Colonic mucosa (tissue), 4 donors: Measurements from ENCODE around the gene ADAMTS4. TPM values are rescaled to one million over a fixed set of nuclear protein-coding genes. Genes with fewer than 3 reads are reported as not detected.

Experiments used
- DNase-seq: peaks from one replicate; pipeline ENCODE4 v3.0.0-alpha.2; 2020
- H3K27ac ChIP-seq: fragments of 200-600 bp; one replicate; pipeline ENCODE4 v1.8.0; 2021
- H3K27me3 ChIP-seq: fragments of 200-600 bp; one replicate; pipeline ENCODE4 v1.8.0; 2021
- H3K36me3 ChIP-seq: fragments of 200-600 bp; one replicate; pipeline ENCODE4 v1.8.0; 2021
- H3K4me1 ChIP-seq: fragments of 200-600 bp; one replicate; pipeline ENCODE4 v1.8.0; 2021; ENCODE audit warnings: mild to moderate bottlenecking
- H3K4me3 ChIP-seq: fragments of 200-600 bp; one replicate; pipeline ENCODE4 v1.8.0; 2021
- H3K9ac ChIP-seq, 2 donors: one replicate each; pipeline ENCODE4 v1.7.0; 2013; ENCODE audit warnings: control low read depth in 2 of 2, low read depth in 2 of 2, low read length in 2 of 2
- H3K9me3 ChIP-seq: fragments of 200-600 bp; one replicate; pipeline ENCODE4 v1.8.0; 2021
- intact Hi-C: fragments of 100-400 bp; cut with DNase I; formaldehyde crosslinking; loops from one replicate; pipeline ENCODE4 v1.14.1; 2022
- total RNA-seq, 2 donors: library from RNA; stranded (reverse); fragmentation: NEBNext Ultra II Directional in 1 of 2; extraction: Animal tissue kit (Norgen Biotek cat#: 25700) in 1 of 2; gene quantifications; one replicate each; pipeline ENCODE4 v1.2.1, GENCODE V29; 2021
- TF ChIP-seq, protein P1 (sequence below): fragments of 200-600 bp; IDR thresholded peaks from one replicate; pipeline ENCODE4 v1.8.0; 2022; ENCODE audit warnings: antibody characterized with exemption, mild to moderate bottlenecking
- donor health status: healthy.
- donor health status: DM: no; HTN: no; CAD: no.
- donor health status: DM: no; HTN: no; CAD: no.

ADAMTS4 gene
- total RNA-seq, 2 donors from 2014 or later, result 0.57 to 14.0 TPM

DNA sequence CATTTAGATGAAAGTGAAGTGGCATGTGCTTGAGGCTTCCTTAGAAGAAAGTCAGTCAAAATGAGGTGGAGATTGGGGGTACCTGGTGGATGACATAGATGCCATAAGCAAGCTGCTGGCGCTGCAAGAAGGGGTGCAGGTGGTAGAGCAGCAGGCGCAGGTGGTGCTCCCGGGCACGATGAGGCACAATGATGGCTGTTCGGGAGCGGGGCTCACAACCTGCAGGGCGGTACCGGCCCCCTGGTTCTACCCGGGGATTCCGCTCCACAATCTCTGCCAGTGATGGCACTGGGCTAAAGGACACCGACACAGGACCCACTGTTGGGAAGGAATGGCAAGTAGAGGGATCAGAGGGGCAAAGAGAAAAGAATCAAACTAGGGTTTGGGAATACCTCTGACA is 23.9 kb downstream of the ADAMTS4 start:
- H3K9me3 ChIP-seq, result no peaks in the 10 kb centered on the region
- H3K9ac ChIP-seq, result no peak overlapping the region
- no peak overlapping the region for H3K27ac ChIP-seq
- H3K4me1 ChIP-seq, result peaks cover 4% of the 10 kb centered on the region
- peaks cover 19% of the 10 kb centered on the region for H3K36me3 ChIP-seq
- DNase-seq, result no peak
- H3K4me3 ChIP-seq, result no peak overlapping the region
- no peaks in the 10 kb centered on the region for H3K27me3 ChIP-seq
- TF ChIP-seq, protein P1, sequence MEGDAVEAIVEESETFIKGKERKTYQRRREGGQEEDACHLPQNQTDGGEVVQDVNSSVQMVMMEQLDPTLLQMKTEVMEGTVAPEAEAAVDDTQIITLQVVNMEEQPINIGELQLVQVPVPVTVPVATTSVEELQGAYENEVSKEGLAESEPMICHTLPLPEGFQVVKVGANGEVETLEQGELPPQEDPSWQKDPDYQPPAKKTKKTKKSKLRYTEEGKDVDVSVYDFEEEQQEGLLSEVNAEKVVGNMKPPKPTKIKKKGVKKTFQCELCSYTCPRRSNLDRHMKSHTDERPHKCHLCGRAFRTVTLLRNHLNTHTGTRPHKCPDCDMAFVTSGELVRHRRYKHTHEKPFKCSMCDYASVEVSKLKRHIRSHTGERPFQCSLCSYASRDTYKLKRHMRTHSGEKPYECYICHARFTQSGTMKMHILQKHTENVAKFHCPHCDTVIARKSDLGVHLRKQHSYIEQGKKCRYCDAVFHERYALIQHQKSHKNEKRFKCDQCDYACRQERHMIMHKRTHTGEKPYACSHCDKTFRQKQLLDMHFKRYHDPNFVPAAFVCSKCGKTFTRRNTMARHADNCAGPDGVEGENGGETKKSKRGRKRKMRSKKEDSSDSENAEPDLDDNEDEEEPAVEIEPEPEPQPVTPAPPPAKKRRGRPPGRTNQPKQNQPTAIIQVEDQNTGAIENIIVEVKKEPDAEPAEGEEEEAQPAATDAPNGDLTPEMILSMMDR, result no peak
- intact Hi-C loops, result no loop called here

DNA sequence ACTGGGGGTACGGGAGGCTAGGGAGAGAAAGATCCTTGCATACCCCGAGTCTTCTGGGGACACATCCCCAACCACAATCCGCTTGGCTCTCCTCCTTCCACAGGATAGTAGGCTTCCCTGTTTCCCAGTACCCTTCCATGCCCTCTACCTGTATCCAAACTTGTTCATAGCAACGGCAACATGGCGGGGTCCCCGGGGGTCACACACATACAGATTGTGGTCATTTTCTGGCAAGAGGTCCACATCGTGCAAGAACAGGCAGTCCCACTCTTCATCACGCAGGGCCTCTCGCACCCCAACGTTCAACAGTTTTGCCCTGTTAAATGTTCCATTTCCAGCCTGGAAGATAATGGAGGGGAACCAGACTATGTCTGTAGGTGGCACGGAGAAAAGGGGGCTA is 25.1 kb downstream of the ADAMTS4 start:
- H3K9me3 ChIP-seq, result no peaks in the 10 kb centered on the region
- H3K27me3 ChIP-seq, result no peaks in the 10 kb centered on the region
- no peak for DNase-seq
- H3K27ac ChIP-seq, result no peak overlapping the region
- H3K36me3 ChIP-seq, result peaks cover 19% of the 10 kb centered on the region
- H3K4me1 ChIP-seq, result peaks cover 4% of the 10 kb centered on the region
- TF ChIP-seq, protein P1, result no peak
- intact Hi-C loops, result no loop called here
- no peak overlapping the region for H3K9ac ChIP-seq
- H3K4me3 ChIP-seq, result no peak overlapping the region

DNA sequence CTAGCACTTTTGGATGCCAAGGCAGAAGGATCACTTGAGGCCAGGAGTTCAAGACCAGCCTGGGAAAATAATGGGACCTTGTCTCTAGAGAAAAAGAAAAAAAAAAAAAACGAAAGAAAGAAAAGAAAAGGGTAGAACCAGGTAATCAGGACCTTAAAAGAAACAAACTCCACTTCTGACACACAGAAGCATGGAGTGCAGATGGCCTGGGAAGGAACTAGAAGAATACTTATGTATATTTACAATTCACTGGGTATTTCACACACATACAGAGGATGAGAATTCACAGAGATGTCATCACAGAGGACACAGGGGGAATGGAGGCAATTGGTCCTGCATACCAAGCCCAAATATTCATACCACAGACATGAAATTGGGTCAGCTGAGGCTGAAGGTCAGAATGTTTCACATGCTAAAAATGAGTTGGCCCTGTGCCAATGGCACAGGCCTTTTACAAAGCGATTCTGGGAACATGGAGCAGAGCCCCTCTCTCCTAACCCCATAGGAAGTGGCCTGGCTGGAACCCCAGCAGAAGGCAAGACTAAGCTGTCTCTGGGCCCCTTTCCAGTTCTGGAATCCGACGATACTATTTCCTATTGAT is 26.0 kb downstream of the ADAMTS4 start:
- TF ChIP-seq, protein P1, result no peak
- Histone ChIP-seq H3K36me3 (peaks cover 19% of the 10 kb centered on the region), H3K27me3 (no peaks in the 10 kb centered on the region), H3K4me3 (no peak overlapping the region), H3K4me1 (peaks cover 4% of the 10 kb centered on the region), H3K9ac (no peak overlapping the region), H3K27ac (no peak overlapping the region), H3K9me3 (no peaks in the 10 kb centered on the region)
- no peak for DNase-seq
- intact Hi-C loops, result no loop called here

DNA sequence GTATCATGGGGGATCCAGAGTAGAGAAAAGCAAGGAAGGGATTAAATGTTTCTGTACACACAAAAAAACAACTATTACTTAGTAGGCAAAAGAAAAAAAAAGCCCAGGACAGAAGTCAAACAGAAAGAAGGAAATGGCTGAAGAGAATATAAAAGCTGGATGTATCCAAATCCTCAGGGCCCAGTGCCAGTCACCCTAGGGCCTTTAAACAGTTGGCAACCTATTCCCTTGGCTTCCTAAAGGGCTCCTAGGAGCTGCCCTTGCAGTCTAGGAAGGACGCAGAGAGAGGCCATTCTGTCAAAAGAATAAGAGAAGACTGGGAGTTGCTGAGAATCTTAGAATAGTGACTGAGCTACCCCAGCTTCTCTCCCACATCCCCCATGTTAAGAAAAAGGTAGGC is 26.5 kb downstream of the ADAMTS4 start:
- no peak overlapping the region for H3K9ac ChIP-seq
- no peaks in the 10 kb centered on the region for H3K27me3 ChIP-seq
- TF ChIP-seq, protein P1, result no peak
- H3K27ac ChIP-seq, result no peak overlapping the region
- H3K4me3 ChIP-seq, result no peak overlapping the region
- intact Hi-C loops, result no loop called here
- DNase-seq, result no peak
- no peaks in the 10 kb centered on the region for H3K9me3 ChIP-seq
- peaks cover 19% of the 10 kb centered on the region for H3K36me3 ChIP-seq
- H3K4me1 ChIP-seq, result peaks cover 4% of the 10 kb centered on the region

DNA sequence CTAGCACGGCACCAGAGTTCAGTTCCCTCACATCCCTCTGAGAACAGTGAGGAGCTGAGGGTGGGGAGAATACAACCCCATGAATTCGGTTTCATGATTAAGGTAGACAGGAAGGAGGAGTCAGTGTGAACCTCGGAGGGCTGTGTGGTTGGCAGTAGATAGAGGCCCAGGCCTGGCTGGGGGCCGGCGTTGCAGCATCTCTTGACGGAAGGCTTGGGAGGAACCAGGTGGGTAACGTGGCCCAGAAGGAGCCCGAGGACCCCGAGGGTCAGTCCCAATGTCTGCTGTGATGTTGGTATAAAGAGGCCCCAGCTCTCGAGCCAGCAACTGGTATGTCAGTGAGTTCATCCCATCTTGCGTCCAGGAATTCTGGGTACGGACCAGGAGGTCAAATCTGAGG is 27.2 kb downstream of the ADAMTS4 start:
- no peak overlapping the region for H3K27ac ChIP-seq
- peaks cover 19% of the 10 kb centered on the region for H3K36me3 ChIP-seq

More for the DNA sequence above, 27.2 kb downstream of the ADAMTS4 start:
- peaks cover 9% of the 10 kb centered on the region for H3K4me1 ChIP-seq
- intact Hi-C loops, result no loop called here
- no peak overlapping the region for H3K9ac ChIP-seq
- no peak for DNase-seq
- H3K9me3 ChIP-seq, result no peaks in the 10 kb centered on the region
- no peaks in the 10 kb centered on the region for H3K27me3 ChIP-seq
- TF ChIP-seq, protein P1, result no peak
- H3K4me3 ChIP-seq, result no peak overlapping the region
